IPS-NIHi7 (cell line): Measurements from ENCODE around the gene PRDM1.
A peak's percentile ranks its signal among the peaks of the same experiment; 100 is the strongest.

Source experiments
- DNase-seq: peaks from one replicate; pipeline ENCODE4 v3.0.0; 2012; ENCODE audit warnings: mixed read lengths; ENCODE audit errors: extremely low spot score

Gene PRDM1

DNA sequence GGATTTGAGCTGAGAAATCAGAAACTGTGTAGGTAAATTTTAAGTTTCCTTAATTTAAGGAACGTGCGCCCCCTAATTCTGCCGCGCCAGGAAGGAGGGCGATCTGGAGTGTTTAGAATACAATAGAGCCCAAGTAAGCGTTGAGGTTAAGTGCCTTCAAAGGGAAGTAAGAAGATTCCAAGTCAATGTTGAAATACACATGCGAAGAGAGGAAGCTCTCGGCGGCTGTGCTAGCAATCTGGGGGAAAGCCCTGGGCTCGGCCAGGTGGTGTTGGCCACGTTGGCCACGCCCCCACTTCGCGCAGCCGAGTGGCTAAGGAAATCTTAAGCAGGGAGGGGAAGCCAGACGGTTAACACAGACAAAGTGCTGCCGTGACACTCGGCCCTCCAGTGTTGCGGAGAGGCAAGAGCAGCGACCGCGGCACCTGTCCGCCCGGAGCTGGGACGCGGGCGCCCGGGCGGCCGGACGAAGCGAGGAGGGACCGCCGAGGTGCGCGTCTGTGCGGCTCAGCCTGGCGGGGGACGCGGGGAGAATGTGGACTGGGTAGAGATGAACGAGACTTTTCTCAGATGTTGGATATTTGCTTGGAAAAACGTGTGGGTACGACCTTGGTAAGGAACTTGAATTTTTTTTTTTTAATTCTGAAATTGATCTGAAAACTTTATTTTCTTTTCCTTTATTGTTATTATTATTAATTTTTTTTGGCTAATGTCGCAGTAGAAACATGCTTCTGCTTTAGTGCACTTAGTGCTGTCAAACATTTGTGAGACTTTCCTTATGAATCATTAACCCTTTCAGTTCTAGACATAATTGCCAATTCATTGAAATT lies at the start of gene PRDM1:
Gene PRDM1 (plus strand): TSS at position 353 of the 830 bp plus-strand sequence. CDS start 218 bp downstream, at position 571.
- peak; percentile 75 for DNase-seq

DNA sequence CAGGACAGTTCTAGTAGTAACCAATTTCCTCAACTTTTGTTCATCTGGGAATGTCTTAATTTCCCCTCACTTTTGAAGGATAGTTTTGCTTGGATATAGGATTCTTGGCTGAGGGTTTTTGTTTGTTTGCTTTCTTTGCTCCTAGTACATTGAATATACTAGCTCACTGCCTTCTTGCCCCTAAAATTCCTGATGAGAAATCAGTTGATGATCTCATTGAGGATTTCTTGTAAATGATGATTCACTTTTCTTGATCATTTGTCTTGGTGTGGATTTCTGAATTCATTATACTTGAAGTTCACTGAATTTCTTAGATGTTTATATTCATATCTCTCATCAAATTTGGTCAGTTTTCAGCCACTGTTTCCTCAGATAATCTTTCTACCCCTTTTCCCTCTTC lies 49.1 kb upstream of the PRDM1 start:
- DNase-seq, result no peak

DNA sequence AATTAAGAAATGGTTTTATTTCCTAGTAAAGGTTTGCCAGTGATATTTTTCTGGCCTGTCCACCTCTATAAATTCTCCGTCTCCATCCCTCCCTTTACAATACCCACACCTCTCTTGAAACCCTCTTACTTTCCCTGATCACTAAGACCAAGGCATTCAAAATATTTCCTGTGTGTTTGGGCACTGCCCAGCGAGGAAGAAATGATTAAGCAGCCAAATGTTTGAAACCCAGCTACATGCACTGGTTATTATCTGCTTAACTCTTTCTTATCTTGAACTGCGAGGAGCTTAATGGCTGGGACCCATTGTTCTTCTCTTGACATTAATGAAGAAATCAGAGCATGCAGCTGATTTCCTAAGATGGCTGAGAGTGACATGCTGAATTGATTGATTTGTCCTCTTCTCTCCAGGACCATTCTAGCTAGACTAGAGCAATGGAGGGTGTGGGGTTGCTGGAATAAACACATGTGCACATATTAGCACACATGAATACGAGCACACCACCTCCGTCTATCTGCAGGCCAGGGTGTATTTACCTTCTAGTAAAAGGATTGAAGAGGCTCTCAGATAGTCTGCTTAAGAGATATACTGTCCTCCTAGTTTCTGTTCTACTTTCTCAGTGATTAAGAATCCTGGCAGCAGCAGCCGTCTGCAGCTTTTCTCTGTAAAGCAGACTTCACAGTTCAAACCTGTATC lies 46.1 kb upstream of the PRDM1 start:
- no peak for DNase-seq

DNA sequence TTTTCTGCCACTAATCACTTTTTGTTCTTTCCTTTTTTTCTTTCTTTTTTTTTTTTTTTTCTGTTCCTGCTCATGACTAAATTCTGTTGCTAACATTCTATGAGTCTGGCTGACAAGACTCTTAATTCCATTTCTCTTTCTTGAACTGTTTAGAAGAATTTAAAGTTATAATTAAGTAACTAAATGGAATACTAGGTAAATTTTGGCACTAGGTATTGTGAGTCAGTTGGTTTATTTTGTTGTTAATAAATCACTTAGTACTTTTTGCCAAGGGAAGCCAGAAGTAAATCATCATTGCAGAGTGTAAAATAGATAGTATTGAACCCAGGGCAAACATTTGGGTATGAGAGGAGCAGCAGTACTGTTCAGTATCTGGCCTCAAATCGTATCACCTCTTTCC lies 42.0 kb upstream of the PRDM1 start:
- DNase-seq, result no peak

DNA sequence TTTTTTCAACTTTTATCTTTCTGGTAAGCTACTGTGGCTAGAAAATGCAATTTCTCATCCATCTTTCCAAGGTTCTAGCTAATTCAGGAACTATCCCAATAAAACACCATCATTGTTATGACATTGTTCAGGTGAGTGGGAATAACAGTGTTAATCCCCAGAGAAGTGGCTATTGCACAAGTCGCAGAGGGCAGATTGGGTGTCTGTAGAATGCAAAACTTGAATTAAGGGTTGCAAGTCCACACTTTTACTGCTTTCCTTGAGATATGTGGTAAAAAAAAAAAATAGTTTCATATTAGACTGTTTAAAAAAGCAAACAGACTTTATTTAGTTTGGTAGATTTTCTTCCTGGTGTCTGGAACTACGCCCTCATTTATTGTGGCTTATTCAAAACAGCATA lies 41.1 kb upstream of the PRDM1 start:
- no peak for DNase-seq

DNA sequence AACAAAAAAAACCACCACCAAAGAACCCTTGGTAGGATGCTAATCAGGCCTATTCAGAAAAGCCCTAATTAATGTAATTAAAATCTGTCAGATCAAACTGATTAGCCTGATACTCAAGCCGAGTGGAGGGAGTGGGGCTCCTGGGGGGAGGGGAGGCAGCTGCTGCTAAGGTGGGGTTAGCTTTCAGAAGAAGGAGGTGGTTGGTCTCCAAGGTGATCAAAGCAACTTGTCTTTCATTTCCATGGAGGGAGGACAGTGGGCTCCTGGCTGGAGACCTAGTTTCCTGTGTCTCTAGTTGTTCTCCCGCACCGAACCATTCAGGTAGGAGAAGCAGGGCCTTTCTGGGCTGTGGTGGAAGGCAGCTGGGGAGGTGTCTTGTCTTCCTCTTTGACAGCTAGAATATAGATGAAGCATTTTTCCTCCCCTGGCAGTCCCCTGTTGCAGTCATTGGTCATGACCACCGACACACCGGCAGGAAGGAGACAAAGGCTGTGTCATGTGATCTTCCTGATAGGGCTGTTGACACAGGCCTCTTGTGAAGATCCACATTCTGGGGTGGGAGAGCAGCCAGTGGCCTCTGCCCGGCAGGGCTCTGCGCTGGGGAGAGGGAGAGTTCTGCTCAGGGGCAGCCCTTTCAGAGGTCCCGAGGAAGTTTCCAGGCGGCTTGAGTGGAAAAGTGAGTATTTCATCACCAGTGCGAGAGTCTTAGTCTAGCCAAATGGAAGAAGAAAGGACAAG lies 39.9 kb upstream of the PRDM1 start:
- peak; percentile 31 for DNase-seq

DNA sequence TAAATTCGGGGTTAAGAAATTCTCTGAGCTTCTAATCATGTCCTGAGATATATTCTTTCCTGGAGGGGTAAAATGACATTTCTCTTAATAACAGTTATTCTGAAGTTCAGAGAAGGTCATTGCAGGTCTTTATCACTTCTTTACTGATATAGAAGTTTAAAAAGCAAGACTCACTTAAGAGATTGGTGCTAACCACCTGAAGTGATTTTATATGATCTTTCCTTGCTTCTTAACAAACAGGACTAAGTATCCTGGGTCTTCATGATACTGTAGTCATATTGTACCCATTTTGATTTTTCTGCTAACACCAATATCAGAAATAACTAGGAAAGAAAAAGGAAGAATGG lies 39.3 kb upstream of the PRDM1 start:
- DNase-seq, result no peak

DNA sequence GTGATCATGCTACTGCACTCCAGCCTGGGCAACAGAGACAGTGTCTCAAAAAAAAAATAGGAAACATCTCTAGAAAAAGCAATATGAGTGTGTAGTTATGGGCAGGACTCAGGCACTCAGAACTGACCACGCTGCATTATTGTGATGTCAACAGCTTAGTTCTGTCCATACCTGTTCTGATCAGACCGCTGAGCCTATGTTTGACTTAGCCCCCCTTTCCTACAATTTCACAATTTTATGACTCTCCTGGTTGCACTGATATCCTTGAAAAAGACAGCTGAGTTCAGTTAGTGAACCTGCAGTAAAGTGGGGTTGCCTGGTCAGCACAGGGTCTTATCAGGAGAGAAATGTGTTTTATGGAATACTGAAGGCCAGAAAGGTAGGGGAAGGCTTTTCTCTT lies 37.8 kb upstream of the PRDM1 start:
- no peak for DNase-seq

DNA sequence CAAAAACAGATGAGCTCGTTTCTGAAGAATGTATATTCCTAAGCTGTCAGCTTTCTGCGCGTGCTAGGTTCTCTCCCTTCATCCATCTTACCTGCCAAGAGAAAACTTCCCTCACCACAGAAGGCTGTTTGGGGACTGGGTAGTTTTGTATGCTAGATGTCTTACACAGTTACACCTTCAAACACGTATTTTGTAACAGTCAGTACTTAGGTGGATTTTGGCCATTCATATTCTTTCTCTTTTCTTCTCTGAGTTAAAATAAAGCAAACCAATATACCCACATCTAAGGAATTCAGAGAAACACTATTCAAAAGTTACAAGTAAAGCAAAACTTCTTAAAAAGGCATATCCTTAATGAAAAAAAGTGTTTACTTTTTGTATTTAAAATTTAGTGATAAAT lies 35.6 kb upstream of the PRDM1 start:
- no peak for DNase-seq

DNA sequence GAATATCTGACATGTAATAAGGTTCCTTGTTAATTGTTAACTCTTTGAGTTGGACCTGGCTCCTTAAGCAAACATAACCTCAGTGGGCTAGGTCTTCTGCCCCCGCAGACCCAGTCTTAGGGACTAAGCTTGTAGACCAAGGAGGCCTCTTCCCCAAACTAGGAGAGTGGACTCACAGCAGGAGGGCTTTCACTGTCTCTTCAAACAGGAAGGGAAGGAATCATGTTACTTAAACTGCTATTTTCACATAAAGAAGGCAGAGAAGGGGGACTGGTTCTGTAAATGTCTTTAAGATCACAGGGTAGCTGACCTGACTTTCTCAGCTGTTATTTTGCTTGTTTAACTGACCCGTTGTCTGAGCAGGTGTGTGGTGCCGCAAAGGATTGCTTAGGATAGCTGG lies 34.9 kb upstream of the PRDM1 start:
- DNase-seq, result peak; percentile 66

DNA sequence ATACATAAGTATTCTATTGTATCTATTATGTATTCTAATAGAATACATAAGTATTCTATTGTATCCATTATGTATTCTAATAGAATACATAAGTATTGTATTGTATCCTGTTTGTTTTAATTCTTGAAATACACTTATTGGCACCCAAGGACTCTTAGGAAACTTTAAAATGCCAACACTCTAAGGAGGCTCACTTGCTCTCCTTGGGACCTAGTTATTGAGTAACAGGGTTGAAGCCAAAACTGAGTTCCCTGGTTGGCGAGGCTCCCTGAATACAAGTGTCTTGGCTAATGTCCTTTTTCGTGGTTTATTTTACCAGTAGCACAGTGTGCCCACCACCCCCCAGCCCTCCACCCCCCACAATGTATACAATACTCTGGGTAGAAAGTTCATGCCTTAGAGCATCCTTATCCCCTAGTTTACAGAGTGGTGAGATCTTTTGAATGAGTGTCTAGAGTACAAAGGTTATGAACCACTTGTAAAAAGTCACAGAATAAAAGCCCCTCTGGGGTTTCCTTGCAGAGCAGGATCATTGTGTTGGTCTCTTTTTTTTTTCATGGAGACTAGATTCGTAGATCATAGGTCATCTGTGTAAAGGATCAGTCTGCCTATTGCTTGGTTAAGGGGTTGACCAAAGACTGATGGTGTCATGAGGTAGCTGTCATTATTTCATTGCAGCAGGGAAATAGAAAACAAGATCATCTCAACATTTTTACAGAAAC lies 32.5 kb upstream of the PRDM1 start:
- DNase-seq, result no peak

DNA sequence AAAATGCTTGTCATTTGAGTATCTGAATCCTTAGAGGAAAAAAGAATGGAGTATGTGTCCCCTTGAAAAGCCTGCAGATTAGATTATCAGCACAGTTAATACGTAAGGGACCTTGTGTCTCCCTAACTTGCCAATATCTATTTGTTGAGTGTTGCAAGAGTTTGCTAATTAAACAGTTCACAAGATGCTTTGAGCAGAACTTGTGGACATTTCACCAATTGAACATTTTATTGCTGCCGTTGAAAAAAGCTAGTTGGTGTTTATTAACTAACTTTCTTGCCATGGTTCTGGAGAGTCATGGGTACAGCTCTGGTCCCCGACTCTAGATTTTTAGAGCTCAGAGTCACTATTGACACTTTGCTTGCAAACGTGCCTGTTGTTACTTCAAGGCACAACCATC lies 30.6 kb upstream of the PRDM1 start:
- no peak for DNase-seq

DNA sequence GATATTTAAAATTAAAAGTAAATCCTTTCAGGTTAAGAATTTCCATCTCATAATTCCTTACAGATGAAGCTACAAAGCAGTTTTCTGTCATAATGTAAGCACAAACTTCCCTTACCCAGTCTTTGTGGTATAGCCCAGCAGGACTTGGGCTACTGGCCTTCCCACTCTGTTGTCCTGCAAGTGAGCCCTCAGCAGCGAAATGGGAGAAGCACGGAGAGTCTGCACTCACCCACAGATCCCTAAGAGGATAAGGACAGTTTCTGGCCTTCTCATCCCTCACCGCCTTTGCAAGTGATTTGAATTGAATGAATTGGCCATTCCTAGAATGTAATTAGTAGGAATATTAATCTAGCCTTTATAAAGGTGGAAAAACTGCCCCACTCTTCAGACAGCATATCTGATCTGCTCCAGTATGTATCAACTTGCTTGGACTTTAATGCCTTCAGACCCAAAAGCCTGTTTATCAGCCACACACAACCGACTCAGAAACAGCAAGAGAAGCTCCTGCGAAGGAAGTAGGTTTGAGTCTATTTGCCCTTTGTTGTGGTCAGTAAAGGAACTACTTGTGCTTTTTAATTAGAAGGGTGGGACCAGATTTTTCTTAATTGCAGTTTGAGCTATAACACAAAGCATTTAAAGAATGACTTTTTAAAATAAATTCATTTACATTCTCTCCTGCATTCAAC lies 29.9 kb upstream of the PRDM1 start:
- peak; percentile 42 for DNase-seq

DNA sequence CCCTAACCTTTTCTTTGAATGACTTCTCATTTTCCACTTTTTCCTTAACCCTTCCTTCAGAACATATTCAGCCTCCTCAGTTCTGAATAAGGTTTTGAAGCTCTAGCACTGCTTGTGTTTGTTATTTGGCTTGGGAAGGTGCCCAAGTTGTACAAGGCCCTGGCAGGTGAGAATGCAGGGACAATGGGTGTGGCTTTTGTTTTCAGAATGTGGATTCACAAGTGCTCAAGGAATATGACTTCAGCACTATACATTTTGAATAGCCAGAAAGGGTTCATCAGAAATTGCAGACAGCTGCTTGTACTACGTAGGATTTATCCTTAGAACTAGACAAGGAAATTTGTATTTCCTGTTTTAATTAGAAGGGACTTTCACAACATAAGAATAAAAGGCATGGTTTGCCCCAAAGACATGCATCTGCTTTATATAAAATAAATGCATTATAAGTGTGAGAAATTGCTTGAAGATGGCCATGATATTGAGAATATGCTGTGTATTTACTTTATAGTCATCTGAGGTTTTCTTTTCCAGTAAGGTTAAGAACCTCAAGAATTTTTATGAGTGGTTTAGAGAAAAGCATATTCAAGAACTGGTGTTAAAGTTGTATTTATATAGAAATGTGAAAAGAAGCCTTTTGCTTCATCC lies 29.3 kb upstream of the PRDM1 start:
- no peak for DNase-seq

DNA sequence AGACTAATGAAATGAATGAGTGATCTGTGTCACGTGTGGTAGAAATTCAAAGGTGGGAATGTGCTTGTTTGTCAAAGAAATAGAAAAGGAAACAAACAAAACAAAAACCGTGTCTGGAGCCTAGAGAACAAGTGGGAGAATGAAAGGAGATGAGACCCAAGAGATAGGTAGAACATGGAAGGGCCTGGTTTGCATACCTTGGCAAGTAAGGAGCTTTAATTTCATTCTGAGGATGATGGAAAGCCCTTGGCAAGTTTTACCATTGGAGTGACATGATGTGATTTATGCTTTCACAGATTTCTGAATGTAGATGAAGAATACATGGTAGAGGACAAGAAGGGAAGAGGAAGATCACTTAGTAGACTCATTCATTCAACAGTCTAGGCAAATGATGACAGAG lies 26.8 kb upstream of the PRDM1 start:
- DNase-seq, result no peak

DNA sequence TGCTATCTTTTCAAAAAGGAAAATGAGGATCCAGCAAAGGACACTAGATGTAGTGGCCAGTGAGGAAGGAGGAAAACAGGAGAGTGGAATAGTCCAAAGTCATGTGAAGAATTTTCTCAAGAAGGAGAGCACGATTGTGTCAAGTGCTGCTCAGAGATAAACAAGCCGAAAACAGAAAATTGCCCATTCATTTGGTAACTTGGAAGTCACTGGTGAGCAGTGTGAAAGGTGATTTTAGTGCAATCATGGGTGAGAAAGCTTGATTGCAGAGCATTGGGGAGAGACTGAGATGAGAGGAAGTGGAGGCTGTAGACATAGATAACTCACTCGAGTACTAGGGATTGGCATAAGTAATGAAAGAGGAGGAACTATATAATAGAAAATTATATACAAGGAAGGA lies 26.0 kb upstream of the PRDM1 start:
- DNase-seq, result no peak

DNA sequence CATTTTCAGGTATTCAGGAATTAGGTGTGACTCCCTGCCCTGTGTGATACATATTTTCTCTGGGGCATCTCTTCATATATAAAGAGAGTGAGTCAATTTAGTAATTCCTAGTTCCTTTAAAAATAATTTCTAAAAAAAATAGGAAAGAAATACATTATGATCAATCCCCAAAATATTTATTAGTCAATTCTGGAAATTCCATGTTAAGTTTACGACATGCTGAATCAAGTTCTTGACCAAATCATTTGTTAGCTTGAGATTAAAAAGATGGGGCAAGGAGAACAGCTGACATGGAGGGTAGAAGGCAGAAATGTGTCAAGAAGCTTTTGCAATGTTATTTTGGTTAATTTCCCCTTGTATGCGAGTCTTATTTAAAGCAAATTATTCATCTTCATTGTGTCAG lies 22.7 kb upstream of the PRDM1 start:
- DNase-seq, result no peak

DNA sequence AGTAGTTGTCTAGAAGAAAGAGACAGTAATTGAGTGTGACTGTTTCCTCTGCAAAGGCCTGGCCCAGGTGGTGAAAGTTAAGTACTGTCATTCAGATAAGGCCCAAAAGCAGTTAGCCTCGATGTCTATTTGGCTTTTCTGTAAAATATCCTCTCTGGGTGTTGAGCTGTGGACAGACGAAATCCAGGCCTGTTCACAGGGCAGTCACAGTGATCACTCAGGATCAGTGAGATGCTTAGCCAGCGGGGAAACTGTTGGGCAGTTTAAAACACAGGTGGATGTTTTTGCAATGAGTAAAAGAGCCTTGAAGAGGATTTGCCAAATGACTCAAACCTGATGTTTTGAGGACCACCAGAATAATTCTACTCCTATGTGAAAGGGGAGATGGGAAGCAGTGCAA lies 22.0 kb upstream of the PRDM1 start:
- no peak for DNase-seq

DNA sequence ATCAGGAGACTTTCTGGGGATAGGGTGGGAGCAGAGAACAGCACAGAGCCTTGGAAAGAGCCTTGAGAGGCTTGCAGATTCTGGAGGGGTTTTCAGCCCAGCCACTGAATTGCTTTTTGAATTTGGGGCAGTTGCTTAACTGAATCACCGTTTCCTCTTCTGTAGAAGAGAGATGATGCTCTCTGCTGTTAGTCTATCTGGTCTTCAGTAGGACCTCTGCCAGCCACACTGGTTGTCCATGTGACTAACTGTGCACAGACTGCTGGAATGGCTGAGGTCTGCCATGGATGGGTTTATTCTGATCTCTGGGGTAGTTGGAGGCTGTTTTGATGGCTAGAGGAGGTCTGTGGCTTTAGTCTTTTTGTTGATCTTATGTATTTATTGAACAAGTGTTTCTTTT lies 21.4 kb upstream of the PRDM1 start:
- DNase-seq, result no peak

DNA sequence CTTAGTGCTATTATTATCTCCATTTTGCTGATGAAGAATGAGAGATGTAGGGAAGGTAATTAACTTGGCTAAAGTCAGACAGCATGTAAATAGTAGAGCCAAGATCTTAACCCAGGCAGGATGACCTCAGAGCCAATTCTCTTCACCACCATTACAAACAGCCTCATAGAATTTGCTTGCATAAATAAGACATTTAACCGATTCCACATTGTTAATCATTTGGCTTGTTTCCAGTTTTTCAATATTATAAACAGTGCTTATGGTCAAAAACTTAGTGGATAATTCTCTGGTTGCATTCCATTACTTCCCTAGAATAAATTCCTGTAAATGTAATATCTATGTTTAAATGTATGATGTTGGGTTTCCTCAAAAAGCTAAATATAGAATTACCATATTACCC lies 19.1 kb upstream of the PRDM1 start:
- no peak for DNase-seq

DNA sequence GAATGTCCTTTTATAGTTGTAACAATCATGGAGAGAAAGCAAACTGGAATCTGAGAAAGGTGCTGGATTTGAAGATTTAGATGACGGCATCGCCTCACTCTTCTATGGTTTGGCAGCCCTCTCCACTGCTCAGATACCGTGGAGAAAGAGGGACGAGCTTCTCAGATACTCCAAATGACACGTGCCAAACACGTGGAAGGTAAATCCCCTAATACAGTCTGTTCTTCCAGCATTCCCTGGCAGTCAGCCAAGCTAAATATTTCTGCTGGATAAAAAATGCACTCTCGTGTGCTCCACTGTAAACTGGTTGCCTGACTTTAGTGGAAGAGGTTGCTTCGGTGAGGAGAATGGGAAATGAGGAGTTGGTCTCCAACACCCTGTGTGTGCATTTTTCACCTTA lies 16.7 kb upstream of the PRDM1 start:
- DNase-seq, result no peak
